HepG2 (cell line): ENCODE data around the gene CKS1B. TPM values are rescaled to one million over a fixed set of nuclear protein-coding genes. Genes with fewer than 3 reads are reported as not detected.

Source experiments
- BHLHE40 ChIP-seq: IDR thresholded peaks from 2 replicates; pipeline ENCODE4 v1.6.1; 2011; ENCODE audit warnings: low read length, improper control_type of control experiment
- ELF1 ChIP-seq: sonication (generic); formaldehyde crosslinking; IDR thresholded peaks from 2 replicates; pipeline ENCODE4 v1.4.0; 2020; ENCODE audit warnings: missing genetic modification reagents
- ETS1 ChIP-seq: sonication (generic); formaldehyde crosslinking; IDR thresholded peaks from 2 replicates; pipeline ENCODE4 v1.4.0; 2020; ENCODE audit warnings: missing genetic modification reagents
- IKZF4 ChIP-seq: sonication (generic); formaldehyde crosslinking; IDR thresholded peaks from 2 replicates; pipeline ENCODE4 v1.5.1; 2020; ENCODE audit warnings: borderline replicate concordance, mild to moderate bottlenecking, low read depth, missing genetic modification reagents; ENCODE audit errors: not compliant biosample characterization
- NFE2L1 ChIP-seq: sonication (generic); formaldehyde crosslinking; IDR thresholded peaks from 2 replicates; pipeline ENCODE4 v1.4.0; 2020; ENCODE audit warnings: missing genetic modification reagents, mild to moderate bottlenecking, borderline replicate concordance
- PRDM10 ChIP-seq: sonication (generic); formaldehyde crosslinking; IDR thresholded peaks from 2 replicates; pipeline ENCODE4 v1.4.0; 2020; ENCODE audit warnings: low read depth, missing genetic modification reagents
- SPEN ChIP-seq: sonication (generic); formaldehyde crosslinking; IDR thresholded peaks from 2 replicates; pipeline ENCODE4 v1.5.1; 2020; ENCODE audit warnings: low read depth, mild to moderate bottlenecking, missing genetic modification reagents
- THRA ChIP-seq: sonication (generic); formaldehyde crosslinking; IDR thresholded peaks from 2 replicates; pipeline ENCODE4 v1.4.0; 2020; ENCODE audit warnings: missing genetic modification reagents, borderline replicate concordance
- ZBTB42 ChIP-seq: sonication (generic); formaldehyde crosslinking; IDR thresholded peaks from 2 replicates; pipeline ENCODE4 v1.5.0; 2020; ENCODE audit warnings: mild to moderate bottlenecking, missing genetic modification reagents
- ZFP36L1 ChIP-seq: sonication (generic); formaldehyde crosslinking; IDR thresholded peaks from 2 replicates; pipeline ENCODE4 v1.8.0; 2022; ENCODE audit warnings: mild to moderate bottlenecking, missing genetic modification reagents, moderate library complexity
- ZNF703 ChIP-seq: sonication (generic); formaldehyde crosslinking; IDR thresholded peaks from 2 replicates; pipeline ENCODE4 v1.5.1; 2020; ENCODE audit warnings: missing genetic modification reagents, mild to moderate bottlenecking, moderate library complexity, borderline replicate concordance
- ZNF766 ChIP-seq: sonication (generic); formaldehyde crosslinking; IDR thresholded peaks from 2 replicates; pipeline ENCODE4 v1.5.0; 2020; ENCODE audit warnings: missing genetic modification reagents, borderline replicate concordance
- polyA plus RNA-seq, 8 experiments: library from polyadenylated mRNA; depleted of rRNA in 3 of 8; stranded (reverse) in 7 of 8; unstranded in 1 of 8; fragments of >200 nt; fragmentation: Illumina TruSeq in 4 of 8; extraction: Trizol in 4 of 8; gene quantifications; 2 replicates each; pipeline versions ENCODE4 v1.2.1 to v1.2.3, GENCODE V29; 2011 to 2016; ENCODE audit warnings: low read depth in 4 of 8, missing spikeins in 1 of 8, mixed read lengths in 1 of 8; ENCODE audit not compliant: insufficient read depth in 1 of 8
- total RNA-seq, 5 experiments: library from RNA; depleted of rRNA; stranded (reverse); fragments of >200 nt; fragmentation: Illumina TruSeq; extraction: Trizol; gene quantifications; 2 replicates each; pipeline ENCODE4 v1.2.3, GENCODE V29; 2016; ENCODE audit warnings: low read depth in 1 of 5
- TF ChIP-seq, protein P1 (sequence below): sonication (generic); formaldehyde crosslinking; IDR thresholded peaks from 2 replicates; pipeline ENCODE4 v1.4.0; 2020; ENCODE audit warnings: mild to moderate bottlenecking, missing genetic modification reagents

CKS1B gene
- total and polyA plus RNA-seq, 2 of the 13 experiments (the other 11 are each of a cell fraction or from before 2014, with no cell fraction given): 217 to 222 TPM

DNA sequence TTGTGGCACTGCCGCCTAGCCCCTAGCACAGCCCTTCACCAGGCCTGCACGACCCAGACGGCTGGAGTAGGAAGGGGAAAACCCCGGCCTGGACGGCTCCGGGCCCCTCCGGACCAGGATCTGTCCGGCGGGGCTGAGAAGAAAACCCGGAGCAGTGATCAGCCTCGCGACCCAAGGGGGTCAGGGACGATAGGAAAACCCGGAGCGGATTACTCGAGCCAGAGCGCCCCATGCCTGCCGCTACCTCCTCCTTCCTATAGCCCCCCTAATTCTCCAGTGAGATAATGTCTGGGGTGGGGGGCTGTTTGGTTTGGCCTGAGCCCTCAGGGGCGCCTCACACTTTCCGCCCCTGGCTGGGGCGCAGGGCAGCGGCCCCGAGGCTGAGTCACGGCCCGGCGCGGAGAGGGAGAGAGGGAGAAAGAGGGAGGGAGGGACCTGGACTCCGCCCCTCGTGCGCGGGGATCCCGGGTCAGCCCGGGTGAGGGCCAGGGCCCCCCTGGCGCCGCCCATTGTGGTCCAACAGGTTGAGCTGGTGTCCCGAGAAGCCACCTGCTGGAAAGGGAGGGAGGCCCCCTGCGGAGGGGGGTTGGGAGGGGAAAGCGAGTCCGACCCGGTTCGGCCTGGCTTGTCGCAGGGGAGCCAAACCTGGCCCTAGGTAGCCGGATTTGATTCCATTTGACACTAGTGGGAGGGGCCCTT, 26.4 kb downstream of the CKS1B start (continued):
- TF ChIP-seq IKZF4 (CRISPR knock-in tag) (peak; percentile 42), NFE2L1 (CRISPR knock-in tag) (peak; percentile 96), THRA (CRISPR knock-in tag) (peak; percentile 99), PRDM10 (CRISPR knock-in tag) (peak; percentile 84), SPEN (CRISPR knock-in tag) (peak; percentile 48), BHLHE40 (0 out of 2 replicates have a peak, but pooled peaks have one; percentile 3), ZNF703 (CRISPR knock-in tag) (no peak; the same call in none of the 2 replicates), ETS1 (no peak), ELF1 (peak; percentile 54), ZNF766 (CRISPR knock-in tag) (0 out of 2 replicates have a peak, but pooled peaks have one; percentile 17), ZFP36L1 (CRISPR knock-in tag) (0 out of 2 replicates have a peak, but pooled peaks have one; percentile 8), ZBTB42 (CRISPR knock-in tag) (no peak)
- TF ChIP-seq, protein P1, sequence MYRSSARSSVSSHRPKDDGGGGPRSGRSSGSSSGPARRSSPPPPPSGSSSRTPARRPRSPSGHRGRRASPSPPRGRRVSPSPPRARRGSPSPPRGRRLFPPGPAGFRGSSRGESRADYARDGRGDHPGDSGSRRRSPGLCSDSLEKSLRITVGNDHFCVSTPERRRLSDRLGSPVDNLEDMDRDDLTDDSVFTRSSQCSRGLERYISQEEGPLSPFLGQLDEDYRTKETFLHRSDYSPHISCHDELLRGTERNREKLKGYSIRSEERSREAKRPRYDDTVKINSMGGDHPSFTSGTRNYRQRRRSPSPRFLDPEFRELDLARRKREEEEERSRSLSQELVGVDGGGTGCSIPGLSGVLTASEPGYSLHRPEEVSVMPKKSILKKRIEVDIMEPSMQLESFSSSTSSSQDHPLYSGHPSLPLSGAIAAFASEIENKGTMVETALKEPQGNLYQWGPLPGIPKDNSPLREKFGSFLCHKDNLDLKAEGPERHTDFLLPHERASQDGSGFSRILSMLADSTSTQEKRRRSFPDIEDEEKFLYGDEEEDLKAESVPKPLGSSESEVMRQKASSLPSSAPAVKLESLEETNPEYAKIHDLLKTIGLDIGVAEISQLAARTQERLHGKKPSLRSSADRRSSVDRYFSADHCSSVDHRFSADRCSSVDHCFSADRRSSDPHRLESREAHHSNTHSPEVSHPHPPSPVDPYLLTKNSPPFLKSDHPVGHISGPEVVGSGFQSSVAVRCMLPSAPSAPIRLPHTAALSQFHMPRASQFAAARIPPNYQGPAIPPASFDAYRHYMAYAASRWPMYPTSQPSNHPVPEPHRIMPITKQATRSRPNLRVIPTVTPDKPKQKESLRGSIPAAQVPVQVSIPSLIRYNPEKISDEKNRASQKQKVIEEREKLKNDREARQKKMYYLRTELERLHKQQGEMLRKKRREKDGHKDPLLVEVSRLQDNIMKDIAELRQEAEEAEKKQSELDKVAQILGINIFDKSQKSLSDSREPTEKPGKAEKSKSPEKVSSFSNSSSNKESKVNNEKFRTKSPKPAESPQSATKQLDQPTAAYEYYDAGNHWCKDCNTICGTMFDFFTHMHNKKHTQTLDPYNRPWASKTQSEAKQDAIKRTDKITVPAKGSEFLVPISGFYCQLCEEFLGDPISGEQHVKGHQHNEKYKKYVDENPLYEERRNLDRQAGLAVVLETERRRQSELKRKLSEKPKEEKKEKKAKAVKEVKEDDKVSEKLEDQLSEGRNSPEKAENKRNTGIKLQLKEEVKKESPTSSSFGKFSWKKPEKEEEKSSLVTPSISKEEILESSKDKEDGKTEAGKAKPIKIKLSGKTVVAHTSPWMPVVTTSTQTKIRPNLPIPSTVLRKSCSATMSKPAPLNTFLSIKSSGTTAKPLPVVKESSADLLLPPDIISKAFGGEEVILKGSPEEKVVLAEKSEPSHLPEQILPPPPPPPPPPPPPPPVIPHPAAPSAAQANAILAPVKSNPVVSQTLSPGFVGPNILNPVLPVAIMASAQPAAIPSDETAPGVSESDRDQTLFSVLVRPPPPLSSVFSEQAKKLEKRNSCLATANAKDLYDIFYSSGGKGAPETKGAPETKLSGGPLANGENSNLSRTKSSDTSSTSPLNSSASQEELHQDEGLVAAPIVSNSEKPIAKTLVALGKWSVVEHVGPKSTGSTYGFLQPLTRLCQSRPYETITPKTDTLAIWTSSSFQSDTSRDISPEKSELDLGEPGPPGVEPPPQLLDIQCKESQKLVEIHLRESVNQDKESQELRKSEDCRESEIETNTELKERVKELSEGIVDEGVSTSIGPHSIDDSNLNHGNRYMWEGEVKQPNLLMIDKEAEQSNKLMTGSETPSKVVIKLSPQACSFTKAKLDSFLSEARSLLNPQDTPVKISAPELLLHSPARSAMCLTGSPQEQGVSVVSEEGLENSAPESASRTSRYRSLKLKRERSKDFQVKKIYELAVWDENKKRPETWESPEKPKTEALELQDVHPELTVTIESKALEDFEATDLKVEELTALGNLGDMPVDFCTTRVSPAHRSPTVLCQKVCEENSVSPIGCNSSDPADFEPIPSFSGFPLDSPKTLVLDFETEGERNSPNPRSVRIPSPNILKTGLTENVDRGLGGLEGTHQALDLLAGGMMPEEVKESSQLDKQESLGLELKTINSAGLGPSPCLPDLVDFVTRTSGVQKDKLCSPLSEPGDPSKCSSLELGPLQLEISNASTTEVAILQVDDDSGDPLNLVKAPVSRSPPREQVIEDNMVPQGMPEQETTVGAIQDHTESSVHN (CRISPR knock-in tag): peak; percentile 80; the same call in 1 of the 2 replicates
